ENCODE measurements around the gene DLG2.

DLG2 gene

DNA sequence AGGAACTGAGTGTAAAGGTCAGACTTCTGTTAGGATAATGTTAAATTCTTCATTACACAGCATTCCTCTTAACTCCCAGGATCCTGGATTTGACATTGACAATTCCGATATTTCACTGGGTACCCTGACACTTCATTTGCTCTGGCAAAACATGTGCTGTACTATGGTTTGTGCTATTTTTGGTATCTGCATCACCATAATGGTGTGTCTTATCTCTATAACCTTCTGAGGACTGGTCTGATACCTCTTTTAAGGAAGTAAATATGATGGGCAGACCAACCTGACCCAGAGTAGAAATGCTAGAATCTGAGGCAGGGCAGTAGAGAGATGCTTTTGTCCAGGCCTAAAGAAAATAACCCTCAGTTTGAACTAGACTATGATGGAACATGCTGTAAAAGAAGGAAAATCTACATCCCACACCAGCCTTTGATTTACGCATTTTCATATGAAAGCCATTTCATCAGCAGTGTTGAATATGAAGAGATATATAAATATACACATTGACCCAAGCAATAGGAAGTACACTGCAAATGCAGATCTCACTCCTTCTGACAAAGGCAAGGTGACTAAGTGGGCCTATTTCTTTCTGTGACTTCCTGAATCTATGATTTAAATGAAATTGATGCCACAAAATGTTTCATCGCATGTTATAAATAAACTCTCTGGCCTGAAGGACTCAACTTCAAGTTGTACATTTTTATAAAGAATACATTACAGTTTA, 966.7 kb downstream of the DLG2 start:
- TF ChIP-seq, protein P1, sequence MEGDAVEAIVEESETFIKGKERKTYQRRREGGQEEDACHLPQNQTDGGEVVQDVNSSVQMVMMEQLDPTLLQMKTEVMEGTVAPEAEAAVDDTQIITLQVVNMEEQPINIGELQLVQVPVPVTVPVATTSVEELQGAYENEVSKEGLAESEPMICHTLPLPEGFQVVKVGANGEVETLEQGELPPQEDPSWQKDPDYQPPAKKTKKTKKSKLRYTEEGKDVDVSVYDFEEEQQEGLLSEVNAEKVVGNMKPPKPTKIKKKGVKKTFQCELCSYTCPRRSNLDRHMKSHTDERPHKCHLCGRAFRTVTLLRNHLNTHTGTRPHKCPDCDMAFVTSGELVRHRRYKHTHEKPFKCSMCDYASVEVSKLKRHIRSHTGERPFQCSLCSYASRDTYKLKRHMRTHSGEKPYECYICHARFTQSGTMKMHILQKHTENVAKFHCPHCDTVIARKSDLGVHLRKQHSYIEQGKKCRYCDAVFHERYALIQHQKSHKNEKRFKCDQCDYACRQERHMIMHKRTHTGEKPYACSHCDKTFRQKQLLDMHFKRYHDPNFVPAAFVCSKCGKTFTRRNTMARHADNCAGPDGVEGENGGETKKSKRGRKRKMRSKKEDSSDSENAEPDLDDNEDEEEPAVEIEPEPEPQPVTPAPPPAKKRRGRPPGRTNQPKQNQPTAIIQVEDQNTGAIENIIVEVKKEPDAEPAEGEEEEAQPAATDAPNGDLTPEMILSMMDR (IDR thresholded peaks at IDR 0.05; ENCODE audit: borderline replicate concordance, insufficient read depth, low read depth, low read length) = no peak
- no peak overlapping the region for H3K4me3 ChIP-seq (ENCODE audit: low read depth, low read length)

DNA sequence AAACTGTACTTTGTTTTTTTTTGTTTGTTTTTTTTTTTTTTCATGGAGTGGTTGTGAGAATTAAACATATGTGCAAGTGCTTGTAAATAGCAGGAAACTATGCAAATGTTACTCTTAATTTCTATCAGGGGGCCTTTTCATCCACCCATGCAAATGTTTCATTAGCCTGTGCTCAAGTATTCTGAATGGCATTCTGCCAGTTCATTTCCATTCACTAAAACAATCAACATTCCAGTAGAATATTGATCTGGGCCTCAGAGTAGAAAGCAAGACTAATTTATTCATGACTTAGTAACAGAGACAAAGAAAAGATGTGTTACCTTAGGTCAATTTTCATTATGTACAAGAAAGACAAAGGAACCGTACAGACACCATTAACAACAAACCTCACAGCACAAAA, 971.4 kb downstream of the DLG2 start:
- TF ChIP-seq, protein P1 (IDR thresholded peaks at IDR 0.05; ENCODE audit: borderline replicate concordance, insufficient read depth, low read depth, low read length) = no peak
- H3K4me3 ChIP-seq (ENCODE audit: low read depth, low read length) = no peak overlapping the region

DNA sequence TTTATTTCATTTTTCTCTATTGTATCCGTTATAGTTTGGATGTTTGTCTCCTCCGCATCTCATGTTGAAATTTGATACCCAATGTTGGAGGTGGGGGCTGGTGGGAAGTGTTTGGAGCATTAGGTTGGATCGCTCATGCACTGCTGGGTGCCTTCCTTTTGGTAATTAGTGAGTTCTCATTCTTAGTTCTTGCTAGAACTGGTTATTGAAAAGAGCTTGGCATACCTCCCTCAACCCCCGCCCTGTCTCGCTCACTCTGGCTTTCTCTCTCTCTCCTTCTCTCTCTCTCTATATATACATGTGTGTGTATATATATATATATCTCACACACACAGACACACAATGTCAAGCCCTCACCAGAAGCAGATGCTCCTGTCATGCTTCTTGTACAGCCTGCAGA, 978.7 kb downstream of the DLG2 start:
- no peak overlapping the region for H3K4me3 ChIP-seq (ENCODE audit: low read depth, low read length)
- TF ChIP-seq, protein P1 (IDR thresholded peaks at IDR 0.05; ENCODE audit: borderline replicate concordance, insufficient read depth, low read depth, low read length) = no peak

DNA sequence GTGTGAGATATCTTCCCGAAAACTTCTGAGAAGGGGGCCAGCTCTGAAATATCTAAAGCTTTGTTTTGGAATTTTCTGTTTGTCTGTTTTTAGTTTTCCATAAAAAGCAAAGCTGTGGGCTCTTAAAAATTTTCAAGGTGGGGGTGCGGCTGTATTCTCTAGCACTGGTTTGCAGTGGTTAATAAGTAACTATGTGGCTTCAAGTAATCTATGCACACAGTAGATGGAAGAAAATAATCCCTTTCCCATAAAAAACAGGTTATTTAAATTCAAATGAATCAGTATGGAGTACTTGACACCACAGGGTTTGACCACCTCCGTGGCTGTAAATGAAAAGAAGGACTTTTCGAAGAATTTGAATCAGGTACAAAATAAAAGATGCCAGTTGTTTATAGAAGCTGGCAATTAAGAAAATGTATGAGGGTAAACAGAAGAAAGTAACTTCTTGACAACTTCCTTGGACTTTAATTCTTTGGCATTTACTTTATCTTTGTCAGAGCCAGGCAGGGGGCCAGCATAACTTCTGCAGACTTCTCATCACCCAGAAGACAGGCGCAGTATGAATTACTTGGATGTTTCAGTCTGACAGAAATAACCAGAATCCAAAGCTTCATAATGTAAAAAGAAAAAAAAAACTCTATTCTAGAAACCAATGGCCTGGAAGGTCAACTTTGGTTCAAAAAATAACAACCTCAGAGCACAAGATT, 981.0 kb downstream of the DLG2 start:
- H3K4me3 ChIP-seq (ENCODE audit: low read depth, low read length) = no peak overlapping the region
- TF ChIP-seq, protein P1 (IDR thresholded peaks at IDR 0.05; ENCODE audit: borderline replicate concordance, insufficient read depth, low read depth, low read length) = no peak

DNA sequence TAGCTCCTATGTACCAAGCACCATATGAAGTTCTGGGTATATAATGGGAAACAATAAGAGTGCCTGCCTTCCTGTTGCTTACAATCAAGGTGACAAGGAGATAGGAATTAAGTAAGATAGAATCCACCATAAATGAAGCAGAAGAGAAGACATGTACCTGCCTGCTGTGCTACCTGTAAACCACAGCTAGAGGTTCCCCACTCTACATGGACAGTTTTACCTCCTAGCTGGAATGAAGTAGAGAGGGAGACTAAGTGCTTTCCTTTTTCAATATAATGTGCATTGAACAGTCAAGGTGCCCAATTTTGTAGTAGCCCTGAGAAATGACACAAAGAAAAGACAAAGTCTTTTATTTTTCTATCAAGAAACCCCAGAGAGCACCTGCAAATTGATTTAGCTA, 984.6 kb downstream of the DLG2 start:
- H3K4me3 ChIP-seq (ENCODE audit: low read depth, low read length) = no peak overlapping the region
- TF ChIP-seq, protein P1 (IDR thresholded peaks at IDR 0.05; ENCODE audit: borderline replicate concordance, insufficient read depth, low read depth, low read length) = no peak

DNA sequence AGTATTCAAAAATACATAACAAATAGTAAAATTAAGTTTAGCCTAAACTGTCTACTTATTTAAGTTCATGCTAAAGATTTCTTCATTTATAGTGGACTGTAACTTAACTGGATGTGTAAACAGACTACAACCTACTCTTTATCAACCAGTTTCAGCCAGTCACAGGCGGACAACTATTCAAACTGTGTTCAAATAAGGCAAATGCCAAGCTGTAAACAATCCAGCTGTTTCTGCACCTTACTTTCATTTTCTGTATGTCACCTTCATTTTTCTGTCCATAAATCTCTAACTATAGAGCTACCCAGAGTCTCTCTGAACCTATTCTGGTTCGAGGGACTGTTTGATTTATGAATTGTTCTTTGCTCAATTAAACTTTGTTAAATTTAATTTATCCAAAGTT, 992.8 kb downstream of the DLG2 start:
- H3K4me3 ChIP-seq (ENCODE audit: low read depth, low read length) = no peak overlapping the region
- TF ChIP-seq, protein P1 (IDR thresholded peaks at IDR 0.05; ENCODE audit: borderline replicate concordance, insufficient read depth, low read depth, low read length) = no peak

Data from GM12875 (cell line).